GM19025 (cell line): ENCODE results near the gene AFDN.
"Not testable (repeated sequence)": the region's sequence is repeated elsewhere in the genome, so short reads cannot be mapped to it uniquely, and the experiment has no call there.

ENCODE experiments used
- ATAC-seq: cut with Tn5 transposase; IDR thresholded peaks from one replicate; pipeline ENCODE4 v1.9.1; 2021; ENCODE audit warnings: mild to moderate bottlenecking, low read depth, moderate library complexity; ENCODE audit not compliant: unreplicated experiment

Gene AFDN

DNA sequence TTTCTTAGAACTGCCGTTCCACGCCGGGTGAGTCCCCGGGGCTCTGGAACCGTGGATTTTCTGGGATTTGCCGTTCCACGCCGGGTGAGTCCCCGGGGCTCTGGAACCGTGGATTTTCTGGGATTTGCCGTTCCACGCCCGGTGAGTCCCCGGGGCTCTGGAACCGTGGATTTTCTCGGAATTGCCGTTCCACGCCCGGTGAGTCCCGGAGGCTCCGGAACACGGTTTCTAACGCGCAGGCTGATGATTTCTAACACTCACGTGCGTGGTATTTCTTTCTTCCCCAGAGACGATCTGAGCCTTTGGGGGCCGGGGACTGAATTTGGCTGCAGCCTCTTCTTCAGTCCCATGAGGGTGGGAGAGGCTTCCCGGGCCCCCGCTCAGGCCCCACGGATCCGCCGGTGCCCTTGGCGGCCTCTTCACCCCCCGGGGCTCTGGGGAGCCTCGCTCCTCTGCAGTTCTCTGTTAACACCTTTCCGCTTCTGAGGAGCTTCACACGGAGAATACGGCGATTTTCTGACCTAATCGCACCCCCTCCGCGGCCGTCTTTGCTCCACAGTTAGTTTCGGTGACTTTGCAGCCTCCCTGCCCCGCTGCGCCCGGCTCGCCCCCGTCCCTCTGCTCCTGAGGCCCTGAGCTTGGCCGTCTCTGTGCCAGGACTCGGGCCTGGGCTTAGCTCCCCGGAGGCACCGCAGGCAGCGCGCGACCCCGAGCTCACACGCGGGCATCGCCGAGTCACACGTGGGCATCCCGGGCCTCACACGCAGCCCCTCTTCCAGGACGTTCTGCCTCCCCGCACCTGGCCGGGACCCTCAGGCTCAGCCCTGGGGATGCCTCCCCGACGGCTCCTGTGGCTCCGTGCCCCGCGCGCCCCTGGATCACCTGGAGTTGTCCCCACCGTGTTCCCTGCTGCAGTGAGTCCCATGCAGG is 163.6 kb downstream of the AFDN start:
- no peak for ATAC-seq

- ATAC-seq = no peak
Measured at GRCh38 chr6:167993169-167993568, 166.5 kb downstream of the AFDN start.

GRCh38 chr6:167993831-167994230 is 167.1 kb downstream of the AFDN start:
- no peak for ATAC-seq

DNA sequence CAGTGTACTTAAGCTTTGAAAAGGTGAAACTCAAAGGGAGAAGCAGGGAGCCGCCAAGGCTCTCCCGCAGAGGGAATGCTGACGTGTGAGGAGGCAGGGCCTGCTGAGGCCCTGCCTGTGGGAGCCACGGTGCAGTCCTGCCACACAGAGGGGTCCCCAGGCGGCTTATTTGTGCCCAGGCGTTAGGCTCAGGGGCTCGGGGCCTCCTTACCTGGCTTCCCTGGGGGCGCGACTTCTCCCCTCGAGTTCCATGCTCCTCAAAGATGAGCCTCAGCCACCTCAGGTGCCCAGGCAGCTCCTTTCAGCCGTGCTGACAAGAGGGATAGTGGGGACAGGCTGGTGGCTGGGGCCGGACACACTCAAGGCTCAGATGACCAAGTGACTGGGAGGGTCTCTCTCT is 168.6 kb downstream of the AFDN start:
- no peak for ATAC-seq

DNA sequence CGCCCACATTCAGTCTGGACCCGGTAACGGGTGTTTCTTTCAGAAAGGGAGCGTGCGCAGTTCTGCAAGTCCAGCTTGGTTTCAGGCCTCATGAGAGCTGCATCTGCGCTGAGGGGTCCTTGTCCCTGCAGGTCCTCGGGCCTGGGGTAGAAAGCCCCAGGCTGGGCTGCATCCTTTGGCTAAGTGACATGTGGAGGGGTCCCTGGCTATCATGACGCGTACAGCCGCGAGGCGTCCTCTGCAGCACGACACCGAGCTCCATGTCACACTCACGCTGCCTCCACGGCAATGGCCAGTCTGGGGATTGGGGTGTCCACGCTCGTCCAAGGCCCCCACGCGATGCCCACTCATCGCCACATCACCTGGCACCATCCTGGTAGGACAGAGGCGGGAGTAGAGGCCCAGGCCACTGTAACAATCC is 169.0 kb downstream of the AFDN start:
- no peak for ATAC-seq

DNA sequence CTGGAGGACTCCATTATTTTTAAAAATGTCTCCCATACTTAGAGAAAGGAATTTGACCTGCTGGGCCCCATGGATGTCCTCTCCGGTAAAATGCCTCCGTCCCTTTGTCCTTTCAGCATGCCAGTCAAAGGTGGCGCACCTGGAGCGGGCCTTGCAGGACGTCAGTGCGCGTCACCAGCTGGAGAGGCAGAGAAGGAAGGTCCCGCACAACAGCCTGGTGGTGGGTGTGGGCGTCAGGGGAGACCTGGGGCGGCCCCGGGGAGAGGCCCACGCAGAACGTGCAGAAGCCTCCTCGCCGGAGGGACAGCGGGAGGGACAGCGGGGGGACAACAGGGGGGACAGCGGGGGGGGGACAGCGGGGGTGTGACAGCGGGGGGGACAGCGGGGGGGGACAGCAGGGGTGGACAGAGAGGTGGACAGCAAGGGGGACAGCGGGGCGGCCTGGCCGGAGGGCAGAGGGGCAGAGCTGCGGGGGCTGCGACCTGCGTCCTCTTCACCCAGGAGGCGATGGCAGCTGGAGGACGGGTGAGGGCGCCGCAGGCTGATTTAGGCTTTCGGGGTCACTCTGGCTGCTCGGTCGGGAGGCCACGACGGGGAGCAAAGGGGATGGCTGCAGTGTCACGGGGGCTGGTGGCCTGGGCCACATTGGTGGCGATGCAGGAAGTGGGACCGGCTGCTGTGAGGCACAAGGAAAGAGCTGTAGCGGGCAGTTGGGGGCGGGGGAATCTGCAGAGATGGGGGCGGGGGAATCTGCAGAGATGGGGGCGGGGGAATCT is 169.9 kb downstream of the AFDN start:
- ATAC-seq = no peak

- no peak for ATAC-seq
Measured at GRCh38 chr6:167997642-167998041, 170.9 kb downstream of the AFDN start, which contains the start of gene KIF25. KIF25 (plus strand) TSS chr6:167997671; CDS start chr6:168029586, 31,915 bp downstream.

GRCh38 chr6:167998215-167998614 is 171.5 kb downstream of the AFDN start:
- no peak for ATAC-seq

DNA sequence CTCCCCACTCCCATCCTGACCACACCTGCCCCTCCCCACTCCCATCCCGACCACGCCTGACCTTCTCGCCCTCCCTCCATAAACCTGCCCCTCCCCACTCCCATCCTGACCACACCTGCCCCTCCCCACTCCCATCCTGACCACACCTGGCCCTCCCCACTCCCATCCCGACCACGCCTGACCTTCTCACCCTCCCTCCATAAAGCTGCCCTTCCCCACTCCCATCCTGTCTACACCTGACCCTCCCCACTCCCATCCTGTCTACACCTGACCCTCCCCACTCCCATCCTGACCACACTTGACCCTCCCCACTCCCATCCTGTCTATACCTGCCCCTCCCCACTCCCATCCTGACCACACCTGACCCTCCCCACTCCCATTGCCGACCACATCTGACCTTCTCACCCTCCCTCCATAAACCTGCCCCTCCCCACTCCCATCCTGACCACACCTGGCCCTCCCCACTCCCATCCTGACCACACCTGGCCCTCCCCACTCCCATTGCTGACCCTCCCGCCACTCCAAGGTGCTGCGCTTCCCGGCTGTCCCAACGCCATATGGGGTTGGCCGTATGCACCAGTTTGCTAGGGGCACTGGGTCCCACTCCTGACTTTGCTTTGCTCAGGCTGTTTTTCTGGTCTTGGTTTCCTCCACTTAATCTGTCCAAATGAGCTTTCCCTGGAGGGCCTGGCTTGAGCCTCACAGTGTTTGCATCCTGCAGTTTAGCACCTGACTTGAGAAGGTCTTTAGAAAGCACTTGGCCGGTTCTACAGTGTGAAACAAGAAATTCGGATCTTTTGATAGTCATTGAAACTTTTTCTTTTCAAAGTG is 173.7 kb downstream of the AFDN start:
- ATAC-seq = no peak

DNA sequence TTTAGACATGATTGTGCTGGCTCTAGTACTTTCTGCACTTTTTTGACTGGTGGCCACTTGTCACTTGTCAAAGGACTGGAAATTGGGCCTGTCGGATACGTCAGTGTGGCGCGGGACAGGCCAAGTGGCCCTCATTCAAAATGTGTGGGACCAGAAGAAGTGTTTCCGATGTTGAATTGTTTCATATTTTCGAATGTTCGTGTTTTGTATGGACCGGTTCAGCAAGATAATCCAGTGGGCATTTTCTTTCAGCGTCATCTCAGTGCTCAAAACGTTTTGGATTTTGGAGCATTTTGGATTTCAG is 174.3 kb downstream of the AFDN start:
- ATAC-seq = no peak

GRCh38 chr6:168001514-168001913 is 174.8 kb downstream of the AFDN start:
- not testable (repeated sequence) for ATAC-seq

- no peak for ATAC-seq
Measured at GRCh38 chr6:168002804-168003203, 176.1 kb downstream of the AFDN start.

DNA sequence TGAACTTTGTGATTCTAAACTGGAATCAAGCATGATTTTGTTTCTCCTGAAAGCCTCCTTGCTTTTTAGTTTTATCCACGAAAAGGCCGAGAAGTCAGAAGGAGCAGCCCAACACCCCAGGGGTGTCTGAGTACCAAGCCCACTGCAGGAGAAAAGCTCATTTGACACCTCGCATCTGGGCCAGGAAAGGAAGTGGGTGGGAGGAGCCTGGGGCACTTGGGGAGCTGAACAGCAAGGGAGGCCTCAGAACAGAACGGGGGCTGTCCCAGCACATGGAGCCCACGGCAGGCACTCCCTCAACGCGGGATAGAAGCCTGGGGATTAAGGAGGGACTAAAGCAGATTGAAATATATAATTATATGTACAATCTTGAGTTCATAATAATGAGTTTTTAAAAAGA is 177.3 kb downstream of the AFDN start:
- no peak for ATAC-seq

GRCh38 chr6:168004945-168005344 is 178.2 kb downstream of the AFDN start:
- no peak for ATAC-seq

DNA sequence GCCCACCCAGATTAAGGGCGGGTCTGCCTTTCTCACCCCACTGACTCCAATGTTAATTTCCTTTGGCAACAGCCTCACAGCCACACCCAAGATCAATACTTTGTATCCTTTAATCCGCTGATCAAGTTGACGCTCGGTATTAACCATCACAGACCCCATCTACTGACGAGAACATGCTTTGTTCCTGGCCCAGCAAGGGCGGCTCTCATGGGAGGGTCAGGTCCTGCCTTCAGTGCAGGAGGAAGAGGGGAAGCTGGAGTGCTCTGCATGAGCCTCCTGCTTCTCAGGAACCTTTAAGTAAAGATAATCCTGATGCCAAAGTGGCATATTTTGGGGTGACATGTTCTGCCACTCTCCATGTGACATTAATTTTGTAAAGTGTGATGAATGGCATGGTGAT is 179.1 kb downstream of the AFDN start:
- ATAC-seq = no peak

GRCh38 chr6:168007592-168008338 is 181.1 kb downstream of the AFDN start:
- ATAC-seq = no peak

DNA sequence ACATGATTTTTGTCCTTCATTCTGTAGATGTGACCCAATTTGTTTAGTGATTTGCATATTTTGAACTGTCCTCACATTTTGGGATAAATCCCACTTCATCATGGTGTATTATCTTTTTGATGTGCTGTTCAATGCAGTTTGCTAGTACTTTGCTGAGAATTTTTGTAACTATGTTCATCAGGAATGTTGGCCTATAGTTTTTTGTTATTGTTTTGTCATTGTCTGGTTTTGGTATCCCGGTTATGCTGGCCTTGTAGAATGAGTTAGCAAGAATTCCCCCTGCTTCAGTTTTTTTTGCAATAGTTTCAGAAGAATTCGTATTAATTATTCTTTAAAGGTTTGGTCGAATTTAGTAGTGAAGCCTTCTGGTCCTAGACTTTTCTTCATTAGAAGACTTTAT is 182.6 kb downstream of the AFDN start:
- ATAC-seq = no peak

- ATAC-seq = no peak
Measured at GRCh38 chr6:168011291-168011690, 184.6 kb downstream of the AFDN start.

GRCh38 chr6:168012431-168013249 is 185.9 kb downstream of the AFDN start:
- no peak for ATAC-seq
